ENCODE measurements around the gene TSPAN33. TPM values are rescaled to one million over a fixed set of nuclear protein-coding genes. Genes with fewer than 3 reads are reported as not detected.
"Not testable (repeated sequence)": the region's sequence is repeated elsewhere in the genome, so short reads cannot be mapped to it uniquely, and the experiment has no call there.

The TSPAN33 gene
- total and polyA plus RNA-seq, 5 experiments from 2014 or later = 6.0 to 24.3 (median 12.4) TPM

DNA sequence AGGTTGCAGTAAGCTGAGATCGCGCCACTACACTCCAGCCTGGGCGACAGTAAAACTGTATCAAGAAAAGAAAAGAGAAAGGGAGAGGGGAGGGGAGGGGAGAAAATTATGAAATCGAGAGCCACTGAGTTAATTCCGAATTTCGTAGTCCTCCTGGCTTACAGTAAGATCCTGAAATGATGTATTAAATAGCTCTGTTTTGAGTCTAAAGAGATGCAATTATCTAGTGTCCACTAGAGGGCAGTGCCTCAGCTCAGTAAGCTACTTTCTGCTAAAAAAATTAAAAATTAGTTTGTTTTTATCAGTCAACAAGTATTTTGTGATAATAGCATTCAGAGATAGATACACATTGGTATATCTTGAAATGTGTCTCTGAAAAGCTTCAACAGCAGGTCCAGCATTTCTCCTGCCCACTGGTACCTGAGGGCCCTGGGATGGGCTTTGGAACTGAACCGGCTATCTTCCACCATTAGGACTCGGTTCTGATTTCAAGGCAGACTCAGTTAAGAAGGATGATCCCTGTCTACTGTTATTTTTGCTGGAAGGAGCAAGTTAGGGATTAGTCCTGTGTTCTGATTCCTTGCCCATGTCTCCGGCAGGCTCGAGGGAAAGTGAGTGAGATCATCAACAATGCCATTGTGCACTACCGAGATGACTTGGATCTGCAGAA is 19.5 kb downstream of the TSPAN33 start:
- POLR2A ChIA-PET = interaction anchor here (0.5 to 1.4 kb wide), 2 partner anchors 27 to 131 kb away, joined by 3 to 5 read pairs; no protein-coding TSS in a partner anchor
- Mint-ChIP-seq H3K4me1 (peaks cover 2 to 45% (median 13%) of the 10 kb centered on the region in 4 donors), H3K9me3 (no peaks in the 10 kb centered on the region), H3K4me3 (peak overlapping the region in 1 of 10 donors; percentile 48), H3K36me3 (peaks cover 0 to 24% (median 2%) of the 10 kb centered on the region in 3 donors), H3K27ac (no peak overlapping the region), H3K27me3 (no peaks in the 10 kb centered on the region)
- ATAC-seq = peak; percentile 47 to 57
- peak in 5 of 10 donors; percentile 10 to 45 (median 38) for DNase-seq

- Mint-ChIP-seq H3K27ac (no peak overlapping the region), H3K4me3 (no peak overlapping the region), H3K4me1 (peaks cover 6 to 46% (median 25%) of the 10 kb centered on the region in 4 donors), H3K9me3 (no peaks in the 10 kb centered on the region), H3K27me3 (no peaks in the 10 kb centered on the region), H3K36me3 (peaks cover 0 to 24% (median 2%) of the 10 kb centered on the region in 3 donors)
- POLR2A ChIA-PET = no interaction called here
- no peak for DNase-seq
- ATAC-seq = no peak
Observed at GRCh38 chr7:129166745-129167144, 22.2 kb downstream of the TSPAN33 start.

- POLR2A ChIA-PET = interaction anchor here (0.6 to 0.7 kb wide), 2 partner anchors 9 to 15 kb away, joined by 4 to 5 read pairs; no protein-coding TSS in a partner anchor
- Mint-ChIP-seq H3K36me3 (peaks cover 0 to 19% (median 2%) of the 10 kb centered on the region in 3 donors), H3K27me3 (no peaks in the 10 kb centered on the region), H3K27ac (peak overlapping the region in 4 of 10 donors; percentile 33 to 46 (median 41)), H3K4me3 (peak overlapping the region in 9 of 10 donors; percentile 39 to 87 (median 77)), H3K9me3 (no peaks in the 10 kb centered on the region), H3K4me1 (peaks cover 6 to 38% (median 25%) of the 10 kb centered on the region in 4 donors)
- ATAC-seq = no peak
- no peak for DNase-seq
Observed at GRCh38 chr7:129167817-129168216, 23.3 kb downstream of the TSPAN33 start.

GRCh38 chr7:129168231-129169021 is 23.9 kb downstream of the TSPAN33 start:
- no peaks in the 10 kb centered on the region for H3K27me3 Mint-ChIP-seq
- peak overlapping the region; percentile 61 to 87 (median 76) for H3K4me3 Mint-ChIP-seq
- H3K27ac Mint-ChIP-seq = peak overlapping the region in 7 of 10 donors; percentile 11 to 66 (median 37)
- no peaks in the 10 kb centered on the region for H3K9me3 Mint-ChIP-seq
- H3K36me3 Mint-ChIP-seq = peaks cover 0 to 13% (median 2%) of the 10 kb centered on the region in 3 donors
- ATAC-seq = peak in 1 of 2 donors; percentile 6
- peaks cover 6 to 34% (median 24%) of the 10 kb centered on the region in 4 donors for H3K4me1 Mint-ChIP-seq
- POLR2A ChIA-PET = interaction anchor here (0.6 to 2.0 kb wide), 4 partner anchors 9 to 77 kb away, joined by 4 to 5 read pairs (median 4); partner anchors contain the start of gene TSPAN33
- no peak for DNase-seq

DNA sequence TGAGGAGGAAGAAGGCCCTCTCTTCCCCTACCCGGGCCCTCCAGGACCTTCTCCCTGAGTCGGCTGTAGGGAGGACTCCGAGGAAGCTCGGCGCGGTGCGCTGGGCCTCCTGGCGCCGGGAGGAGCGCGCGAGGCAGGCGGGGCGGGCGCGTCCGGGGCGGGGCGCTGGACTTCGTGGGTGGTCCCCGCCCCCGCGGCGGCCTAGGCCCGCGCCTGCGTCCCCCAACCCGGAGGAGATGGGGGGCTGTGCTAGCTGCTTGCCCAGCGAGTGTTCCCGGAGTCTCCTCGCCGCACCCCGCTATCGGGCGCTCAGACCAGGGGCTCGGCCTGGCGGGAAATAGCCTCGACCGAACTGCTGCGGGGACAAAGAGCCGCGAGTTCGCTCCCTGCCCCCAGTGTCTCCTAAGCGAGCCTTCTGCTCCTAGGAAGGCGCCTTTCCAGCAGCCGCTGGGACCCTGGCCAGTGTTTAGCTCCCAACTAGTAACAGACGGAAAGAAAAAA is 24.7 kb downstream of the TSPAN33 start:
- DNase-seq = peak; percentile 17 to 69 (median 48)
- peak overlapping the region; percentile 77 to 87 (median 86) for H3K4me3 Mint-ChIP-seq
- ATAC-seq = peak; percentile 89 to 97
- H3K27ac Mint-ChIP-seq = peak overlapping the region; percentile 53 to 90 (median 86)
- peaks cover 0 to 13% (median 2%) of the 10 kb centered on the region in 3 donors for H3K36me3 Mint-ChIP-seq
- H3K4me1 Mint-ChIP-seq = peaks cover 6 to 32% (median 22%) of the 10 kb centered on the region in 4 donors
- H3K27me3 Mint-ChIP-seq = no peaks in the 10 kb centered on the region
- H3K9me3 Mint-ChIP-seq = no peaks in the 10 kb centered on the region
- POLR2A ChIA-PET = interaction anchor here (0.7 to 2.0 kb wide), 2 partner anchors 25 to 78 kb away, joined by 4 read pairs; partner anchors contain the start of gene TSPAN33

GRCh38 chr7:129169686-129170440 is 25.4 kb downstream of the TSPAN33 start:
- Mint-ChIP-seq H3K9me3 (no peaks in the 10 kb centered on the region), H3K36me3 (peaks cover 0 to 13% (median 2%) of the 10 kb centered on the region in 3 donors), H3K27me3 (no peaks in the 10 kb centered on the region), H3K27ac (peak overlapping the region; percentile 53 to 90 (median 86)), H3K4me1 (peaks cover 6 to 32% (median 22%) of the 10 kb centered on the region in 4 donors), H3K4me3 (peak overlapping the region; percentile 77 to 87 (median 86))
- ATAC-seq = peak; percentile 54 to 68
- POLR2A ChIA-PET = interaction anchor here (2.0 kb wide), 1 partner anchor 26 kb away, joined by 4 read pairs; the partner anchor contains the start of gene TSPAN33
- DNase-seq = peak in 3 of 10 donors; percentile 17 to 62 (median 19)

DNA sequence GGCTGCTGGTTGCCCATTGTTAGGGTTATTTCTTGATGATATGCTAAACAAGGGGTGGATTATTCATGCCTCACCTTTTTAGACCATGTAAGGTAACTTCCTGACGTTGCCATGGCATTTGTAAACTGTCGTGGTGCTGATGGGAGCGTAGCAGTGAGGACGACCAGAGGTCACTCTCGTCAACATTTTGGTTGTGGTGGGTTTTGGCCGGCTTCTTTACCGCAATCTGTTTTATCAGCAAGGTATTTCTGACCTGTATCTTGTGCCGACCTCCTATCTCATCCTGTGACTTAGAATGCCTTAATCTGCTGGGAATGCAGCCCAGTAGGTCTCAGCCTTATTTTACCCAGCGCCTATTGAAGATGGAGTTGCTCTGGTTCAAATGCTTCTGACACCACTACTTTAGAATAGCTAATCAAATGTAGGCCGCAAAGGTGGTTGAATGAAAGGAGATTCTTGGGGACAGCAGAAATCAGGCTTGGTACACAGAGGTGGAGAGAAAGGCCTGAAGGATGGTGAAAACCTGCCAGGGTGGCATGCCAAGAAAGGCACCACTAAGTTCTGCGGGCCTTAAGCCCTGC is 26.0 kb downstream of the TSPAN33 start:
- DNase-seq (no peak), ATAC-seq (no peak)
- H3K27me3 Mint-ChIP-seq = no peaks in the 10 kb centered on the region
- H3K27ac Mint-ChIP-seq = peak overlapping the region in 3 of 10 donors; percentile 28 to 76 (median 46)
- H3K4me1 Mint-ChIP-seq = peaks cover 6 to 32% (median 22%) of the 10 kb centered on the region in 4 donors
- peak overlapping the region in 7 of 10 donors; percentile 77 to 87 (median 86) for H3K4me3 Mint-ChIP-seq
- no peaks in the 10 kb centered on the region for H3K9me3 Mint-ChIP-seq
- peaks cover 0 to 6% (median 0%) of the 10 kb centered on the region in 3 donors for H3K36me3 Mint-ChIP-seq
- POLR2A ChIA-PET = interaction anchor here (2.0 kb wide), 1 partner anchor 26 kb away, joined by 4 read pairs; the partner anchor contains the start of gene TSPAN33

- H3K27ac Mint-ChIP-seq, POLR2A ChIA-PET, ATAC-seq, H3K4me3 Mint-ChIP-seq, H3K36me3 Mint-ChIP-seq, H3K27me3 Mint-ChIP-seq, DNase-seq, H3K9me3 Mint-ChIP-seq: not testable (repeated sequence)
- H3K4me1 Mint-ChIP-seq = peaks cover 6 to 16% (median 13%) of the 10 kb centered on the region in 4 donors
Observed at GRCh38 chr7:129173861-129174260, 29.4 kb downstream of the TSPAN33 start.

GRCh38 chr7:129176916-129177710 is 32.6 kb downstream of the TSPAN33 start:
- Mint-ChIP-seq H3K27ac (no peak overlapping the region), H3K9me3 (no peaks in the 10 kb centered on the region), H3K4me1 (peaks cover 0 to 1% (median 0%) of the 10 kb centered on the region in 4 donors), H3K27me3 (peaks cover 1 to 10% (median 6%) of the 10 kb centered on the region in 5 donors), H3K36me3 (no peaks in the 10 kb centered on the region), H3K4me3 (no peak overlapping the region)
- no peak for ATAC-seq
- no peak for DNase-seq
- POLR2A ChIA-PET = interaction anchor here (0.7 to 0.8 kb wide), 2 partner anchors 9 to 198 kb away, joined by 4 to 5 read pairs; no protein-coding TSS in a partner anchor

DNA sequence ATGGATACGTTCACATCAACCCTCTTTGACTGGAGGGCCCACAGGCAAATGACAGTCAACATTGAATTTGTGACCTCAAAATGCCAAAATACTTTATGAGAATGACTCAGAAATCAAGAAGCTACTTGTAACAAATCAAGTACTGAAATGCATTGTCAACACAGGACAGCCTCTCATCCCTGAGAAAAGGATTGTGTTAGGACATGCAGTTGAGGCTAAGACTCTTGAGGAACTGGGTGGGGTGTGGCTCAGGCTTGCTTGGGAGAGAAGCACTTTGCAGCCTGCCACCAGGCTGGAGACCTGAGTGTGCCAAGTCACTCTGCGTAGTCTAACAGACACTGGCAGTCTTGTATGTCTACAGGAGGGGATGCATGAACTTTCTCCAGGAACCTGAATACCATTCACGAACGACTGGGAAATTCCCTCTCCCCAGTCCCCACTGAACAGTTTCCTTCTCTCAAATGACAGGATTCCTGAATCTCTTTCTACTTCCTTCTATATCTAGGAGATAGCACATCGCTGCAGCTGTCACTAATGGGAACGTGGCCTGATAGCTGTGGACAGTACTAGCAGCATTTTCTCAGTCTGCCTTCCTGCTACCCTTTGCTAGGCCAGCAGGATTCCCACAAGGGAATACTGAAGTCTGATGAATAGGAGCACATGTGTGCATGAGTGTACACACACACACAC is 40.6 kb downstream of the TSPAN33 start:
- H3K27me3 Mint-ChIP-seq = peaks cover 14 to 41% (median 18%) of the 10 kb centered on the region in 5 donors
- H3K9me3 Mint-ChIP-seq = no peaks in the 10 kb centered on the region
- DNase-seq = no peak
- H3K27ac Mint-ChIP-seq = no peak overlapping the region
- ATAC-seq = no peak
- no peaks in the 10 kb centered on the region for H3K36me3 Mint-ChIP-seq
- H3K4me1 Mint-ChIP-seq = peaks cover 8 to 15% (median 12%) of the 10 kb centered on the region in 4 donors
- POLR2A ChIA-PET = no interaction called here
- H3K4me3 Mint-ChIP-seq = peak overlapping the region in 1 of 10 donors; percentile 20

All from naive thymus-derived CD8-positive, alpha-beta T cell (primary cell).